Stimulated activated CD8-positive, alpha-beta memory T cell treated with anti-CD3 and anti-CD28 coated beads, Interleukin-7, amount 100 ng/mL, for 1 hour (primary cell): ENCODE data around the gene CA9.

Experiments
- DNase-seq, 2 donors: peaks; one replicate each; pipeline ENCODE4 v3.0.0-alpha.2; 2020; ENCODE audit warnings: low read depth in 2 of 2

CA9 gene

GRCh38 chr9:35675732-35676392 lies 2.1 kb downstream of the CA9 start:
- no peak for DNase-seq

- DNase-seq: no peak
Measured at GRCh38 chr9:35679091-35679490, 5.4 kb downstream of the CA9 start.

- no peak for DNase-seq
Measured at GRCh38 chr9:35679766-35680330, 6.1 kb downstream of the CA9 start.

DNA sequence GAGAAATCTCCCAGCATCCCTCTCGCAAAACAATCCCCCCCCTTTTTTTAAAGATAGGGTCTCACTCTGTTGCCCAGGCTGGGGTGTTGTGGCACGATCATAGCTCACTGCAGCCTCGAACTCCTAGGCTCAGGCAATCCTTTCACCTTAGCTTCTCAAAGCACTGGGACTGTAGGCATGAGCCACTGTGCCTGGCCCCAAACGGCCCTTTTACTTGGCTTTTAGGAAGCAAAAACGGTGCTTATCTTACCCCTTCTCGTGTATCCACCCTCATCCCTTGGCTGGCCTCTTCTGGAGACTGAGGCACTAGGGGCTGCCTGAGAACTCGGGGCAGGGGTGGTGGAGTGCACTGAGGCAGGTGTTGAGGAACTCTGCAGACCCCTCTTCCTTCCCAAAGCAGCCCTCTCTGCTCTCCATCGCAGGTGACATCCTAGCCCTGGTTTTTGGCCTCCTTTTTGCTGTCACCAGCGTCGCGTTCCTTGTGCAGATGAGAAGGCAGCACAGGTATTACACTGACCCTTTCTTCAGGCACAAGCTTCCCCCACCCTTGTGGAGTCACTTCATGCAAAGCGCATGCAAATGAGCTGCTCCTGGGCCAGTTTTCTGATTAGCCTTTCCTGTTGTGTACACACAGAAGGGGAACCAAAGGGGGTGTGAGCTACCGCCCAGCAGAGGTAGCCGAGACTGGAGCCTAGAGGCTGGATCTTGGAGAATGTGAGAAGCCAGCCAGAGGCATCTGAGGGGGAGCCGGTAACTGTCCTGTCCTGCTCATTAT lies 6.8 kb downstream of the CA9 start:
- no peak for DNase-seq

- DNase-seq: no peak
Measured at GRCh38 chr9:35681341-35682002, 7.7 kb downstream of the CA9 start.

DNA sequence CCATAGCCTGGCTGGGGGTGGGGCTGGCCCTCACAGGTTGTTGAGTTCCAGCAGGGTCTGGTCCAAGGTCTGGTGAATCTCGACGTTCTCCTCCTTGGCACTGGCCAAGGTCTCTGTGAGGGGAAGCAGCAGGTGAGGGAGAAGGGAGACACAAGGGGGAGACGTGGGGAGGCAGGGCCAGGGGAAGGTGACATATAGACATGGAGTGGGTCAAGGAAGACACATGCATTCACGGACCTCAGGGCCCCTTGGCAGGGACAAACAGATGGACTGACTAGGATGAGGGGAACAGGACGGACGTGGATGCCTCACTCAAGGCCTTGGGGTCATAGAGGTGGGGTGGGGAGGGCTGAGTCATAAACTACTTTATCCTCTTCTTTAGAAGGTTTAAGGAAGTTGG lies 8.3 kb downstream of the CA9 start:
- DNase-seq: no peak

- DNase-seq: no peak
Measured at GRCh38 chr9:35682520-35683315, 9.0 kb downstream of the CA9 start.

DNA sequence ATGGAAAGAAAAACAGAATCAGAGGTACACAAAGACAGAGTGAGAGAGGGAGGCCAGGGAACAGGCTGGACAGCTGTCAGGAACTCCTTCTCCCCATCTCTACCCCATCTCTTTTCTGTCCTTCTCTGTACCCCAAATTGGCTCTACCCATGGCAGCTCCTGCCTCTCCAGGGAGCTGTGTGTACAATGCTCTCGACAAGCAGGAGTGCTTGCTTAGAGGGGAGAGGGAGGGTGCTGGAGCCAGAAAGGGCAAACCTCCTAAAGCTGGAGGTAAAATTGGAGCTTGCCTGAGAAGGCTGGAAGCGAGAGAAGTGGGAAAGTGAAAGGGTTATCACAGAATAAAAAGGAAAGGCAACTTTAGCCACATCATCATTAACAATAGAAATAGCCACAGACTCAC lies 9.6 kb downstream of the CA9 start:
- DNase-seq: no peak

- no peak for DNase-seq
Measured at GRCh38 chr9:35684921-35685320, 11.2 kb downstream of the CA9 start.

- DNase-seq: no peak
Measured at GRCh38 chr9:35685506-35685905, 11.8 kb downstream of the CA9 start.

GRCh38 chr9:35686222-35687203 lies 12.8 kb downstream of the CA9 start:
- DNase-seq: no peak

DNA sequence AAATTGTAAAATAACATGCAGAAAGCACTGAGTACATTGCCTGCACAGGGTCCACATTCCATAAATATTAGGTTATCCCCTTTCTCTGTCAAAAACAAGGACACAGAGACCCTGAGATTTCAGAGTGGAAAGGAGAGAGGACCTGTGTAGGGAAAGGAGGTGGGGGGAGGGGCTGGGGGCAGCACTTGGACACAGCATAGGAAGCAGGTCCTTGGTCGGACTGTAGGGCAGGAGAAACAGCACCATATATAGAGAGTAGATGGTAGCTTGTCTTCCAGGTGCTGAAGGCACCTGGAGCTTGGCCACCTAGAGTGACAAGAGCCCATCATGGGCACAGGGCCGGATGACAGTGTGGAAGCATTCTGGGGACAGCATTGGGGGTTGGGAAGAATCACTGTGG lies 13.6 kb downstream of the CA9 start:
- no peak for DNase-seq

GRCh38 chr9:35687972-35688557 lies 14.3 kb downstream of the CA9 start:
- no peak for DNase-seq

DNA sequence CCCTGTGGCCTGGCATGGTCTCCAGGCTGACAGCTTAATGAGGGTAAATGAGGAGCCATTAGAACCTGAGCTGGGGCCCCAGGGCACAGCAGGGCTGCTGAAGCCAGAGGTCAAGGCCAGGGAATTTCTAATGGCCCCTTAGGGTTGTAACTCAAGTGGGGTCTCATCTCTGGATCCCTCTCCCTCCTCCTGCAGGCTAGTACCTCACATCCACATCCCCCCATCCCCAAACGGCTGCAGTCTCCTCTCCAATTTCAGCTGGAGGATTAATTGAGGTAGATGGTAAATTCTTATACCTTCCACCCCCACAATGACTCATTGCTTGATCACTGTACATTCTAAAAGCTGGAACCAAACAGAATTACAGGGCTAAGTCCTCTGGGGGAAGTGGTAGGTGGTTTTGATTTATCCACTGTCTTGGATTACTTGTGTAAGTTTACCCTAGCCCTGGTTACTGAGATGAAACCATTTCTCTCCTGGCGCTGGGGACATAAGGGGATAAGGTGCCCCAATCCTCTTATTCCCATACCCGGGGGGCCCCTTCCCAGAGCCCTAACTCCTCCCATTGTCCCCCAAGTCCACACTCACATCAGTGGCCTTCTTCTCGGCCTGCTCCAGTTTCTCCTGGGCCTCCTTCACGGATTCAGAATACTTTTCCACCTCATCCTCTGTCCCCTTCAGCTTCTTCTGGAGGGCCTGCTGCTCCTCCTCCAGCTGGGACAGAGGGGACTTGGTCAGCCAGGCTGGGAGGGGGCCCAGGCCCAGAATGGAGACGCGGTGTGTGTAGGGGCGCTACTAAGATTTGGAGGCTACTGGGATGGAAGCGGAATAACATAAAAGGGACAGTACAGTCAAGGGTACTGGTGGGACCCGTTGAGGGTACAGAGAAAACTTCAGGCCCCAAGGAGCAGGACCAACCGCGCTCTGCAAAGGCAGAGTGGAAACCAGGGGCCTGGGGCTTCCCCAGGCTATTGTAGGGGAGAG lies 15.1 kb downstream of the CA9 start:
- DNase-seq: no peak

- DNase-seq: no peak
Measured at GRCh38 chr9:35689542-35690293, 16.0 kb downstream of the CA9 start, which contains the start of gene TPM2. Gene TPM2, minus strand, starts transcription at chr9:35689925. Its CDS starts 108 bp downstream, at chr9:35689817.

GRCh38 chr9:35690294-35690613 lies 16.5 kb downstream of the CA9 start:
- DNase-seq: no peak

GRCh38 chr9:35690614-35691333 lies 17.0 kb downstream of the CA9 start:
- no peak for DNase-seq

DNA sequence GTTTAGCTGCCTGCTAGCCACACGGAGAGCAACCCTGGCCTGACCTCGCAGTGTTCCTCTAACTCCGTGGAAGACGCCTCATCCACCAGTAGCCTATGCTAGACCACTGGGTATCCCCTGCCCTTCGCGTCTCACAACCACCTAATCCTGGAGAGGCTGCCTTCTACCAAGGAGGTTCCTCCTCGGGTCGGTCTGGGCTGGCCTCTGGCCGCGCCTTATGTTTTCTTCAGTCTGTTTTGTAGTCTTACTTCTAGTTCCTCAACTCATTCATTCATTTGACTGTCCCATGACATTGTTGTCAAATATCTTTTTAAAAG lies 17.6 kb downstream of the CA9 start:
- no peak for DNase-seq
